ENCODE measurements around the gene CISTR.

CISTR gene

DNA sequence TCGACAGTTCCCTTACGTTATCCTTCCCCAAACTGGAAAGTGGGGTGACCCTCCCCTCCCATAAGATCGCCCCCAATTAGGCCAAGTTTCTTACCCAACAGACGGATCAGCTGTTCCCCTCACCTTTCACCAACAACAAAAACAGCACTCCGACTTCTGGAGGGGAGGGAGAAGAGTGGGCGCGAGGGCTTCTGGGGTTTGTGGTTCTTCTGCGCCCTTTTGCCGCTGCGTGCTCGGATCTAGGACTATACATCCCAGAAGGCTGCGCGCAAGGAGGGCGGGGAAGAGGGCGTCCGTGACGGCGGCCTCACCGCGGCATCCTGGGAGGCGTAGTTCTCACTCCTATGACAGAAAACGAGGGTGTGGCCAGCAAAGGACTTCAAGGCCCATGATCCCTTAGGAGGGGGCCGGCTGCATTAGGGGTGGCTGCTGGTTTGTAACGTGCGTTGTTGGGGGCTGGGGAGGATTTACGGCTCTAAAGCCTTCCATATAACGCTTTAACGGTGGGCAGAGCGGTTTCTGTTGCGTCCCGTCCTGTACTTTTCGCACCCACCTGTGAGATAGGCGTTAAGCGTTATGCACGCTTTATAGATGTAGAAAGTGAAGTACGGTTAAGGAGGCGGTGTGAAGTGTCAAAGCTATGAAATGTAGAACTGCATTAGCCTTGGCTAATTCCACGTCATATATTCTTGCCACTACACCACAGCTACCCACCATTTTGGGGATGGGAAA is 24.3 kb downstream of the CISTR start, which contains the start of gene CALCOCO1:
Gene CALCOCO1 (minus strand): TSS at position 143 of the 732 bp plus-strand sequence. CDS start 2,210 bp downstream, outside the sequence.
- H3K36me3 ChIP-seq (ENCODE audit: low read depth) = 0 out of 2 replicates have a peak, but pooled peaks cover 5% of the 10 kb centered on the region
- peak within 1 kb of the TSS; percentile 12 for H3K27ac ChIP-seq (ENCODE audit: poor library complexity, severe bottlenecking)
- H3K27me3 ChIP-seq (ENCODE audit: insufficient read depth, poor library complexity, severe bottlenecking) = no peaks in the 10 kb centered on the region
- DNase-seq (ENCODE audit: low spot score) = peak; percentile 96
- TF ChIP-seq, protein P1, sequence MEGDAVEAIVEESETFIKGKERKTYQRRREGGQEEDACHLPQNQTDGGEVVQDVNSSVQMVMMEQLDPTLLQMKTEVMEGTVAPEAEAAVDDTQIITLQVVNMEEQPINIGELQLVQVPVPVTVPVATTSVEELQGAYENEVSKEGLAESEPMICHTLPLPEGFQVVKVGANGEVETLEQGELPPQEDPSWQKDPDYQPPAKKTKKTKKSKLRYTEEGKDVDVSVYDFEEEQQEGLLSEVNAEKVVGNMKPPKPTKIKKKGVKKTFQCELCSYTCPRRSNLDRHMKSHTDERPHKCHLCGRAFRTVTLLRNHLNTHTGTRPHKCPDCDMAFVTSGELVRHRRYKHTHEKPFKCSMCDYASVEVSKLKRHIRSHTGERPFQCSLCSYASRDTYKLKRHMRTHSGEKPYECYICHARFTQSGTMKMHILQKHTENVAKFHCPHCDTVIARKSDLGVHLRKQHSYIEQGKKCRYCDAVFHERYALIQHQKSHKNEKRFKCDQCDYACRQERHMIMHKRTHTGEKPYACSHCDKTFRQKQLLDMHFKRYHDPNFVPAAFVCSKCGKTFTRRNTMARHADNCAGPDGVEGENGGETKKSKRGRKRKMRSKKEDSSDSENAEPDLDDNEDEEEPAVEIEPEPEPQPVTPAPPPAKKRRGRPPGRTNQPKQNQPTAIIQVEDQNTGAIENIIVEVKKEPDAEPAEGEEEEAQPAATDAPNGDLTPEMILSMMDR (IDR thresholded peaks at IDR 0.05; ENCODE audit: poor library complexity, severe bottlenecking) = no peak
- H3K9me3 ChIP-seq (ENCODE audit: severe bottlenecking) = no peaks in the 10 kb centered on the region
- peak; percentile 98 for ATAC-seq (ENCODE audit: low read depth)
- H3K4me1 ChIP-seq (ENCODE audit: insufficient read depth, poor library complexity, severe bottlenecking) = peaks cover 8% of the 10 kb centered on the region
- H3K4me3 ChIP-seq (ENCODE audit: severe bottlenecking) = peak within 1 kb of the TSS; percentile 44

DNA sequence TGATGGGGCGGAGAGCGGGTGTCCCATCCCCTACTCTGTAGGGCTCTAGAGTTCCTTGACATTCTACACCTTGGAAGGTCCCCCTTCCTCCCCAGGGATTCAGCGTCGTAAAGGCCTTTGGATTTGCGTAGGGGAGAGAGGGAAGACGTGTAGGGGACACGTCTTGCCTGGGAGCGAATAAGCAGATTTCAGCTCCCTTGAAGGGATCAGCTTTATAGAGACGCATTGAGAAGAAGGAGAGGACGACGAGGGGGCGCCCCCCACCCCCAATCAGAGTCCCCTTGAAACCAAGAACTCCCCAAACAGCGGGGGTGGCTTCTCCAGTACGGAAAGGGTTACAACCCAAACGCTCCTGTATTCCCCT is 24.9 kb downstream of the CISTR start:
- peak; percentile 16; the same call in 2 of the 3 replicates for ATAC-seq (ENCODE audit: low read depth)
- H3K27me3 ChIP-seq (ENCODE audit: insufficient read depth, poor library complexity, severe bottlenecking) = no peaks in the 10 kb centered on the region
- no peaks in the 10 kb centered on the region for H3K9me3 ChIP-seq (ENCODE audit: severe bottlenecking)
- H3K4me1 ChIP-seq (ENCODE audit: insufficient read depth, poor library complexity, severe bottlenecking) = peaks cover 8% of the 10 kb centered on the region
- H3K27ac ChIP-seq (ENCODE audit: poor library complexity, severe bottlenecking) = peak overlapping the region; percentile 12
- H3K36me3 ChIP-seq (ENCODE audit: low read depth) = 0 out of 2 replicates have a peak, but pooled peaks cover 5% of the 10 kb centered on the region
- TF ChIP-seq, protein P1 (IDR thresholded peaks at IDR 0.05; ENCODE audit: poor library complexity, severe bottlenecking) = no peak
- H3K4me3 ChIP-seq (ENCODE audit: severe bottlenecking) = peak overlapping the region; percentile 44
- DNase-seq (ENCODE audit: low spot score) = no peak

DNA sequence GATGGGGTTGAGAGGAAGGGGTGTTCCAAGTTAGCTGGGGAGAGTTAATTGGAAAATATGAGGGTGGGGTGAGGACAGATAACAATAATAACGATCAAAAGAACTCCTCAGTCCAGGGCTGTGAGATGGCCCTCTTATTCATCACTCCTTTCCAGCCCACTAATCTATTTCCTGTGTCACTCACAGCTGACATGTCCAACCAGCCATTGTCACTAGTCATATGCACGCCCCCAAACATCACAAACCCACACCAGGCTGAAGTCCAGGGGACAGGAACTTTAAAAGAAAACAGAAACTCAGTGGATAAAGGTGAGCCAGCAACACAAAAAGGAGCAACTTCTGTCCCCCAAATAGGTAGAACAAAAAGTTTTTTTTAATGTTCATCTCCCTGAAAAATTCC is 25.4 kb downstream of the CISTR start:
- Histone ChIP-seq H3K4me1 (ENCODE audit: insufficient read depth, poor library complexity, severe bottlenecking) (peaks cover 8% of the 10 kb centered on the region), H3K36me3 (ENCODE audit: low read depth) (0 out of 2 replicates have a peak, but pooled peaks cover 5% of the 10 kb centered on the region), H3K4me3 (ENCODE audit: severe bottlenecking) (peak overlapping the region; percentile 44), H3K27me3 (ENCODE audit: insufficient read depth, poor library complexity, severe bottlenecking) (no peaks in the 10 kb centered on the region), H3K9me3 (ENCODE audit: severe bottlenecking) (no peaks in the 10 kb centered on the region), H3K27ac (ENCODE audit: poor library complexity, severe bottlenecking) (peak overlapping the region; percentile 12)
- no peak for ATAC-seq (ENCODE audit: low read depth)
- TF ChIP-seq, protein P1 (IDR thresholded peaks at IDR 0.05; ENCODE audit: poor library complexity, severe bottlenecking) = no peak
- DNase-seq (ENCODE audit: low spot score) = no peak

DNA sequence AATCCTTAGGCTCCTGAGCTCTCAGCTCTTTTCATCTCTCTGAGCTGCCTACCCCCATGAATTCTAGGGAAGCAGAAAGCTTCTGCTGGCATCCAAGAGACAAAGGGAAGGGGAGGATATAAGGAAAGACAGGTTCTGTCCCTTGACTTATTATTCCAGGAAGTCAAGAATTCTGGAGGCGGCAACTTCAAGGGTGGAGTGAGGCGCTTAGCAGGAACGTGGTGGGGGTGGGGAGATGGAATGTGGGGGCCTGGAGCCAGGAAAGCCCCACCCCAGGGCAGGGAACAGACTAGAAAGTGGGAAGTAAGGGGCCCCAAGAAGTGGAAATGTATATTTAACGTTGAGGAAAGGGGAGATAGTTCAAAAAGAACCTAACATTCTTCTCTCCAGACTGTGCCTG is 26.0 kb downstream of the CISTR start:
- TF ChIP-seq, protein P1 (IDR thresholded peaks at IDR 0.05; ENCODE audit: poor library complexity, severe bottlenecking) = no peak
- ATAC-seq (ENCODE audit: low read depth) = no peak
- Histone ChIP-seq H3K9me3 (ENCODE audit: severe bottlenecking) (no peaks in the 10 kb centered on the region), H3K27ac (ENCODE audit: poor library complexity, severe bottlenecking) (peak overlapping the region; percentile 12), H3K27me3 (ENCODE audit: insufficient read depth, poor library complexity, severe bottlenecking) (no peaks in the 10 kb centered on the region), H3K36me3 (ENCODE audit: low read depth) (0 out of 2 replicates have a peak, but pooled peaks cover 5% of the 10 kb centered on the region), H3K4me1 (ENCODE audit: insufficient read depth, poor library complexity, severe bottlenecking) (peaks cover 8% of the 10 kb centered on the region), H3K4me3 (ENCODE audit: severe bottlenecking) (peak overlapping the region; percentile 44)
- DNase-seq (ENCODE audit: low spot score) = no peak
